Upper lobe of right lung (tissue), 1 donor: ENCODE results near the gene EFNB2. TPM values are rescaled to one million over a fixed set of nuclear protein-coding genes. Genes with fewer than 3 reads are reported as not detected.

Experiments used
- ATAC-seq: fragments of 200-7000 bp; cut with Tn5 transposase; one replicate; pipeline ENCODE4 v1.9.1; 2020; ENCODE audit warnings: mild to moderate bottlenecking, moderate library complexity
- DNase-seq: peaks from one replicate; pipeline ENCODE4 v3.0.0-alpha.2; 2020
- H3K27ac ChIP-seq: fragments of 200-600 bp; one replicate; pipeline ENCODE4 v1.8.0; 2022
- H3K27me3 ChIP-seq: fragments of 200-600 bp; one replicate; pipeline ENCODE4 v1.8.0; 2022; ENCODE audit warnings: mild to moderate bottlenecking
- H3K36me3 ChIP-seq: fragments of 200-600 bp; one replicate; pipeline ENCODE4 v1.8.0; 2022
- H3K4me1 ChIP-seq: fragments of 200-600 bp; one replicate; pipeline ENCODE4 v1.8.0; 2022
- H3K4me3 ChIP-seq: fragments of 200-600 bp; one replicate; pipeline ENCODE4 v1.8.0; 2022; ENCODE audit warnings: mild to moderate bottlenecking
- H3K9me3 ChIP-seq: fragments of 200-600 bp; one replicate; pipeline ENCODE4 v1.8.0; 2022
- intact Hi-C: fragments of 100-400 bp; cut with DNase I; formaldehyde crosslinking; loops from one replicate; pipeline ENCODE4 v1.11.0; 2022
- total RNA-seq: library from RNA; stranded (reverse); fragmentation: NEBNext Ultra II Directional; extraction: Animal tissue kit (Norgen Biotek cat#: 25700); gene quantifications from one replicate; pipeline ENCODE4 v1.2.1, GENCODE V29; 2021
- TF ChIP-seq, protein P1 (sequence below): fragments of 200-600 bp; IDR thresholded peaks from one replicate; pipeline ENCODE4 v1.8.0; 2022; ENCODE audit warnings: antibody characterized with exemption
- donor health status: DM: no; HTN: yes; CAD: no; lungs with severe emphysema.

Gene EFNB2
- total RNA-seq, 1 donor from 2014 or later: 55.1 TPM

DNA sequence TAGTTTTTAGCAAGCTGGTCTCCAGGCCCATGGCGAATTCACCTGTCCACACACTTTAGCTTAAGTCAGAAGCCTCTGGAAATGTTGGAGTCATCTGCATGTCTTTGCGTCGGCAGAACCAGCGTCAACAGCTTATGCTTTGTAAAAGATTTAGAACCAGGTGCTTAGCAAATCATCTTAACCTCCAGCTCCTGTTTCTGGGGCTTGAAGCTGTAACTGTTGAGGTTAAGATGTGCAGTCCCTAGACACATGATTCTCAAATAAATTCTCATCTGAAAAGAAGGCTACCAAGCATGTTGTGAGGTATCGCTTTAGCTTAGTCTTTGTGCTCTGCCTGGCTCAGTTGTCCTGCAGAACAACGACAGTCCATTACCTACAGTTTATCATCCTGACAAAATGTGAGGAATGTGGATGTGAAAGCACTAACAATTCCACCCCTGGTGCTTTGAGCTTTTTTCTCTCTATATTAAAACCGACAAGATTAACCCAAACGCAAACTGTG lies 4.4 kb downstream of the EFNB2 start:
- Histone ChIP-seq H3K9me3 (no peaks in the 10 kb centered on the region), H3K27ac (peak overlapping the region; percentile 85), H3K4me3 (peak overlapping the region; percentile 62), H3K4me1 (peaks cover 10% of the 10 kb centered on the region), H3K36me3 (no peaks in the 10 kb centered on the region), H3K27me3 (no peaks in the 10 kb centered on the region)
- TF ChIP-seq, protein P1, sequence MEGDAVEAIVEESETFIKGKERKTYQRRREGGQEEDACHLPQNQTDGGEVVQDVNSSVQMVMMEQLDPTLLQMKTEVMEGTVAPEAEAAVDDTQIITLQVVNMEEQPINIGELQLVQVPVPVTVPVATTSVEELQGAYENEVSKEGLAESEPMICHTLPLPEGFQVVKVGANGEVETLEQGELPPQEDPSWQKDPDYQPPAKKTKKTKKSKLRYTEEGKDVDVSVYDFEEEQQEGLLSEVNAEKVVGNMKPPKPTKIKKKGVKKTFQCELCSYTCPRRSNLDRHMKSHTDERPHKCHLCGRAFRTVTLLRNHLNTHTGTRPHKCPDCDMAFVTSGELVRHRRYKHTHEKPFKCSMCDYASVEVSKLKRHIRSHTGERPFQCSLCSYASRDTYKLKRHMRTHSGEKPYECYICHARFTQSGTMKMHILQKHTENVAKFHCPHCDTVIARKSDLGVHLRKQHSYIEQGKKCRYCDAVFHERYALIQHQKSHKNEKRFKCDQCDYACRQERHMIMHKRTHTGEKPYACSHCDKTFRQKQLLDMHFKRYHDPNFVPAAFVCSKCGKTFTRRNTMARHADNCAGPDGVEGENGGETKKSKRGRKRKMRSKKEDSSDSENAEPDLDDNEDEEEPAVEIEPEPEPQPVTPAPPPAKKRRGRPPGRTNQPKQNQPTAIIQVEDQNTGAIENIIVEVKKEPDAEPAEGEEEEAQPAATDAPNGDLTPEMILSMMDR: no peak
- intact Hi-C loops: no loop called here
- ATAC-seq: no peak
- DNase-seq: no peak

DNA sequence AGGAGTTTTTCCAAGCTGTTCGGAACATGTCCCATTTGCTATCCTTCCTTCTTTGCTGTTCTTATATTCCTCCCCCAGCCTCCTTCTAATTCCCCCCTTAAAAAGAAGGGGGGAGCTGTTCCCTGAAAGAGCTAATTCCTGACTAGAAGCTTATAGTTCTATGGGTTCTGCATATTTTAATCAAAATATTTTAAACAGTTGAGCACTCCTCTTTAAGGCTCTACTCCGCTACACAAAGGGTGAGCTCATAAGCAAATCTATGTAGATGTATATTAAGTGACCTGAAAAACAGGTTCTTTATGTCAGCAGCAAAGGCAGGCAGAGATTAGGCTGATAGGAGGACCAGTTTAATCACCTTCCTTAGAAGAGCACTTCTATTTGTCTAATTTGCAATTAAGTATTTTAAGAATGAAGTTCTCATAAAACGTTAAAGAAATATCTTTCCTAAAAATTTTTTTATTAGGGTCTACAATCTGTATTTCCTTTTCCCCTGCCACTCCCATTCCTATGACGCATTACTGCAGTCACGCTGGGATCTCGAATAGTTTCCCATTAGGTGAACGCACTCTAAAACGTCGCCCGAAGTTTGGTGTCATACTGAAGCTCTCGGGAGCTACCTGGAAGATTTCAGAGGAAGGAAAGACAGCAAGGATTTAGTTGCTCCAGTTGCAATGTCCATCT lies 5.2 kb downstream of the EFNB2 start:
- TF ChIP-seq, protein P1: no peak
- Histone ChIP-seq H3K4me1 (peaks cover 10% of the 10 kb centered on the region), H3K27ac (peak overlapping the region; percentile 85), H3K4me3 (peak overlapping the region; percentile 62), H3K36me3 (no peaks in the 10 kb centered on the region), H3K27me3 (no peaks in the 10 kb centered on the region), H3K9me3 (no peaks in the 10 kb centered on the region)
- ATAC-seq (no peak), DNase-seq (no peak)
- intact Hi-C loops: no loop called here

- TF ChIP-seq, protein P1: no peak
- ATAC-seq (no peak), DNase-seq (no peak)
- intact Hi-C loops: no loop called here
- Histone ChIP-seq H3K4me1 (peaks cover 7% of the 10 kb centered on the region), H3K36me3 (no peaks in the 10 kb centered on the region), H3K27ac (peak overlapping the region; percentile 85), H3K4me3 (peak overlapping the region; percentile 62), H3K9me3 (no peaks in the 10 kb centered on the region), H3K27me3 (no peaks in the 10 kb centered on the region)
Measured at GRCh38 chr13:106529415-106530170, 5.9 kb downstream of the EFNB2 start.

DNA sequence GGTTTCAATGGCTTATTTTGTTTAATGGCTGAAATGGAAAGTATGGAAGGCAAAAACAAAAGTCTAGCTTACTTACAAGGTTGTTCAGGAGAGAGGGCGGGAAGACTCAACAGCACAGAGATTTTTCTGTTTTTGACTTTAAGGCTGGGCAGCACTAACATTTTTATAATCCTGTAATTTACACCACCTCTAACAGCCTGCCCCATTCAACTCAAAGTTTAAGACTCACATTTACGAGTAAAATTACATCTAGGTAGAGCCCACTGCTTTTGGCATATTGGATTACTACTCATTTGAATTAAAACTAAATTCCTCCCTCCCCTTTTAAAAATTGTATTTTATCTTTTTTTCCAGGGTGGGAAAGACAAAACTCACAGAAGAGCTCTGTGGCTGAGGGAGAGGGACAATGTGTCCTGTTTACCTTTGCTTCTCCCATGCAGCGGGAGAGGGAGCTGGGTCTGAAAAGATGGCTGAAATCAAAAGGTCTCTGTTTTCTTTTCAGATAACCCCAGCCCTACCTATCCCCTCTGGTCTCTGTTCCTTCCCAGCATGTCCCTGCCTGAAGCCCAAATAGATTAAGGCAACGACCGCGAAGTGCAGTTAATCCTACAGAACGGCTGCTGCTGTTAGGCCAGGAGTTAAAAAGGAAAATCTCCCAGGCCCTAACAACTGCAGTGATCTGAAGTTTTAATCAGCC lies 6.6 kb downstream of the EFNB2 start:
- H3K4me1 ChIP-seq: peaks cover under 1% of the 10 kb centered on the region
- intact Hi-C loops: no loop called here
- H3K36me3 ChIP-seq: no peaks in the 10 kb centered on the region
- H3K9me3 ChIP-seq: no peaks in the 10 kb centered on the region
- DNase-seq: no peak
- H3K4me3 ChIP-seq: no peak overlapping the region
- TF ChIP-seq, protein P1: no peak
- H3K27me3 ChIP-seq: no peaks in the 10 kb centered on the region
- H3K27ac ChIP-seq: no peak overlapping the region
- no peak for ATAC-seq

DNA sequence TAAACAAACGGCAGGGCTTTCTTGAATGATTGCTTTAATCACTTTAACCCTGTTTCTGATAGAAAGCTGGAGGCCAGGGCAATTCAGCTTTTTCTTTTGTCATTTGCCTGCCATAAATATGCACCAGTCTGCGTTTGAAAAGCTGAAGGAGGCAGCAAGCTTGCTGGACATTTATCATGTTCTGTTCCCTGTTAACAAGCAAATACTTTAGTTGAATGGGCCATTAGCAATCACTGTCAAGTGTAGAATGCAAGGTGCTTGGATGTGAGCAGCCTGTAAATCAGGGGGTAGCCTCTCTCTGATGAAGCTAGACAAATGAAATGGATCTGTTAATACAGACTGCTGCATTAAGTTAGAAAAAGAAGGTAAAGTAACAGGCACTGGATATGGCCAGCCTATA lies 7.6 kb downstream of the EFNB2 start:
- no peaks in the 10 kb centered on the region for H3K36me3 ChIP-seq
- H3K9me3 ChIP-seq: no peaks in the 10 kb centered on the region
- TF ChIP-seq, protein P1: no peak
- H3K27ac ChIP-seq: no peak overlapping the region
- H3K4me3 ChIP-seq: no peak overlapping the region
- DNase-seq (no peak), ATAC-seq (no peak)
- H3K27me3 ChIP-seq: no peaks in the 10 kb centered on the region
- intact Hi-C loops: no loop called here
- H3K4me1 ChIP-seq: peaks cover 7% of the 10 kb centered on the region
